ENCODE measurements around the gene CSMD2. TPM values are rescaled to one million over a fixed set of nuclear protein-coding genes. Genes with fewer than 3 reads are reported as not detected.

The CSMD2 gene
- total and polyA plus RNA-seq, 8 donors: 0.20 to 0.81 (median 0.47) TPM

DNA sequence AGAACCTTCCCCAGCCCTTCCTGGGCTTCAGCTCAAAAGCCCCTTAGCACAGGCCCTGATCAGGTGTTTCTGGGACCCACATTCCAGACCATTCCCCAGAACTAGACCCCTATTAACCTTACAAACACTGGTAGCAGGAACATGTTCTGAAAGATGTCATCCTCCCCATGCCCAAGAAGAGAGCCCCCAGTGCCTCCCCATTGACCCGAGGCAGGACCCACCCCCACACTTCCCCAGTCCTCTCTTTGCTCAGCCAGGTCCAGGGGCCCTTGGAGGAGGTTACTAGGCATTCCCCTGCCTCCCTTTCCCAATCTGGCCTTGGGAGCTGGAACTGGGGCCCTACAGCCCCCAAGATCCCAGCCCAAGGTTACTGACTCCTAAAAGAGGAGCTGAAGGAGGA lies 340.1 kb downstream of the CSMD2 start:
- no peaks in the 10 kb centered on the region for H3K4me1 ChIP-seq
- peaks cover 0 to 23% of the 10 kb centered on the region in 2 donors for H3K27me3 ChIP-seq
- no peak overlapping the region for H3K27ac ChIP-seq
- DNase-seq: no peak
- H3K4me3 ChIP-seq: no peak overlapping the region
- ATAC-seq: no peak
- TF ChIP-seq CTCF (IDR thresholded peaks at IDR 0.05): no peak
- intact Hi-C loops (cut with DNase I): no loop called here
- no peaks in the 10 kb centered on the region for H3K9me3 ChIP-seq
- no peaks in the 10 kb centered on the region for H3K36me3 ChIP-seq

- intact Hi-C loops (cut with DNase I): no loop called here
- no peaks in the 10 kb centered on the region for H3K9me3 ChIP-seq
- H3K4me1 ChIP-seq: no peaks in the 10 kb centered on the region
- H3K27me3 ChIP-seq: peaks cover 0 to 23% of the 10 kb centered on the region in 2 donors
- no peak overlapping the region for H3K4me3 ChIP-seq
- no peak for TF ChIP-seq CTCF (IDR thresholded peaks at IDR 0.05)
- ATAC-seq (no peak), DNase-seq (no peak)
- no peaks in the 10 kb centered on the region for H3K36me3 ChIP-seq
- no peak overlapping the region for H3K27ac ChIP-seq
Measured at GRCh38 chr1:33824321-33824720, 340.7 kb downstream of the CSMD2 start.

GRCh38 chr1:33823830-33824229 lies 341.2 kb downstream of the CSMD2 start:
- H3K9me3 ChIP-seq: no peaks in the 10 kb centered on the region
- H3K27me3 ChIP-seq: peaks cover 0 to 23% of the 10 kb centered on the region in 2 donors
- no peak for TF ChIP-seq CTCF (IDR thresholded peaks at IDR 0.05)
- H3K36me3 ChIP-seq: no peaks in the 10 kb centered on the region
- ATAC-seq (no peak), DNase-seq (no peak)
- no peaks in the 10 kb centered on the region for H3K4me1 ChIP-seq
- no peak overlapping the region for H3K4me3 ChIP-seq
- intact Hi-C loops (cut with DNase I): no loop called here
- no peak overlapping the region for H3K27ac ChIP-seq

DNA sequence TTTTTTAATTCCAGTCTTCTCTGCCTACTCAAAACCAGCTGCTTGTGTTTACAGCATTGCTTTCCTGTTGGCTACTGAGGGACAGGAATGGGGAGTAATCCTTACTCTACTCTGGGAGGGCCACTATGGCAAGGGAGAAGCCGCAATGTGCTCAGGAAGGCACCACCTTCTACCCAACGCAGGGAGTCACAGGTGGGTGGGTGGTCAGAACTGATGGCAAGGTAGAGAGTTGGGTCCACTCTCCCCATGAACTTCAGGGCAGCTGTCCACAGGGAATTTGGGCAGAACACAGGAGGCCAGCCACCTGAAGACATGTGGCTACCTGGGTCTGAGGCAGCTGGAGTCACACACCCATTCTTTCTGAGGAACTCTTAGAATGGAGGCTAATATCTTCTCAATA lies 341.6 kb downstream of the CSMD2 start:
- Histone ChIP-seq H3K9me3 (no peaks in the 10 kb centered on the region), H3K4me3 (no peak overlapping the region), H3K36me3 (no peaks in the 10 kb centered on the region), H3K27me3 (peaks cover 0 to 23% of the 10 kb centered on the region in 2 donors), H3K4me1 (no peaks in the 10 kb centered on the region), H3K27ac (no peak overlapping the region)
- intact Hi-C loops (cut with DNase I): no loop called here
- no peak for TF ChIP-seq CTCF (IDR thresholded peaks at IDR 0.05)
- no peak for DNase-seq
- ATAC-seq: no peak

DNA sequence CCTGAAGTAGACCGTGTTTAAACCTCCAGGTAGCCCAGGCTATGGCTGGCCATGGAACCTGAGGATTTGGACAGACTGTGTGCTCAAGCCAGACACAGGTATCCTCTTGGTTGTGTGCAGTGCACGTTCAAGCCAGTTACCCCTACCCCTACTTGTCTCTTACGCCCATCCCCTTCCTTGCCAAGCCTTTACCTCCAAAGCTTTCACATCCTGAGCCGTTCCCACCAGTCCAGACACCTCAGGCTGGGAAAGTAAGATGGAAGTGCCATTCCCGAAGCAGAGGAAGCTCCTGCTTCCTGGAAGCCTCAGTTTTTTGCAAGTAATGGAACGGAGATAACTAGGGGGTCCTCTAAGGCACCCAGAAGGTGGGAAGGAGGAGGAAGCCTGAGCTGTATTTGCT lies 342.6 kb downstream of the CSMD2 start:
- ATAC-seq (no peak), DNase-seq (no peak)
- Histone ChIP-seq H3K4me3 (no peak overlapping the region), H3K4me1 (no peaks in the 10 kb centered on the region), H3K27me3 (peaks cover 0 to 23% of the 10 kb centered on the region in 2 donors), H3K27ac (no peak overlapping the region), H3K9me3 (no peaks in the 10 kb centered on the region), H3K36me3 (no peaks in the 10 kb centered on the region)
- intact Hi-C loops (cut with DNase I): no loop called here
- no peak for TF ChIP-seq CTCF (IDR thresholded peaks at IDR 0.05)
